ENCODE results near the gene XKR8.

DNA sequence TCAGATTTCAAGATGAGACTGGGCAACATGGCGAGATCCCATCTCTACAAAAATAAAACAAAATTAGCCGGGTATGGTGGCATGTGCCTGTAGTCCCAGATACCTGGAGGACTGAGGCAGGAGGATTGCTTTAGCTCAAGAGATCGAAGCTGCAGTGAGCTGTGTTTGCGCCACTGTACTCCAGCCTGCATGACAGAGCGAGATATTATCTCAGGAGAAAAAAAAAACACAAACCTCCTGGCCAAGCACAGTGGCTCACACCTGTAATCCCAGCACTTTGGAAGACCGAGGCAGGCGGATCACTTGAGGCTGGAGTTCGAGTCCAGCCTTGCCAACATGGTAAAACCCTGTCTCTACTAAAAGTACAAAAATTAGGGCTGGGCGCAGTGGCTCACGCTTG lies 42.8 kb downstream of the XKR8 start:
- no peak for TF ChIP-seq EP300 (IDR thresholded peaks at IDR 0.05)
- TF ChIP-seq, protein P1, sequence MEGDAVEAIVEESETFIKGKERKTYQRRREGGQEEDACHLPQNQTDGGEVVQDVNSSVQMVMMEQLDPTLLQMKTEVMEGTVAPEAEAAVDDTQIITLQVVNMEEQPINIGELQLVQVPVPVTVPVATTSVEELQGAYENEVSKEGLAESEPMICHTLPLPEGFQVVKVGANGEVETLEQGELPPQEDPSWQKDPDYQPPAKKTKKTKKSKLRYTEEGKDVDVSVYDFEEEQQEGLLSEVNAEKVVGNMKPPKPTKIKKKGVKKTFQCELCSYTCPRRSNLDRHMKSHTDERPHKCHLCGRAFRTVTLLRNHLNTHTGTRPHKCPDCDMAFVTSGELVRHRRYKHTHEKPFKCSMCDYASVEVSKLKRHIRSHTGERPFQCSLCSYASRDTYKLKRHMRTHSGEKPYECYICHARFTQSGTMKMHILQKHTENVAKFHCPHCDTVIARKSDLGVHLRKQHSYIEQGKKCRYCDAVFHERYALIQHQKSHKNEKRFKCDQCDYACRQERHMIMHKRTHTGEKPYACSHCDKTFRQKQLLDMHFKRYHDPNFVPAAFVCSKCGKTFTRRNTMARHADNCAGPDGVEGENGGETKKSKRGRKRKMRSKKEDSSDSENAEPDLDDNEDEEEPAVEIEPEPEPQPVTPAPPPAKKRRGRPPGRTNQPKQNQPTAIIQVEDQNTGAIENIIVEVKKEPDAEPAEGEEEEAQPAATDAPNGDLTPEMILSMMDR (IDR thresholded peaks at IDR 0.05): no peak
- no peak for TF ChIP-seq POLR2A (IDR thresholded peaks at IDR 0.05; ENCODE audit: low read depth)
- no peak for TF ChIP-seq POLR2AphosphoS5 (IDR thresholded peaks at IDR 0.05)
